Measurements from ENCODE around the gene ERBB4.

ERBB4 gene

GRCh38 chr2:212135739-212136138 is 402.9 kb downstream of the ERBB4 start:
- no peak for DNase-seq (ENCODE audit: extremely low read depth, low read depth)
- TF ChIP-seq, protein P1, sequence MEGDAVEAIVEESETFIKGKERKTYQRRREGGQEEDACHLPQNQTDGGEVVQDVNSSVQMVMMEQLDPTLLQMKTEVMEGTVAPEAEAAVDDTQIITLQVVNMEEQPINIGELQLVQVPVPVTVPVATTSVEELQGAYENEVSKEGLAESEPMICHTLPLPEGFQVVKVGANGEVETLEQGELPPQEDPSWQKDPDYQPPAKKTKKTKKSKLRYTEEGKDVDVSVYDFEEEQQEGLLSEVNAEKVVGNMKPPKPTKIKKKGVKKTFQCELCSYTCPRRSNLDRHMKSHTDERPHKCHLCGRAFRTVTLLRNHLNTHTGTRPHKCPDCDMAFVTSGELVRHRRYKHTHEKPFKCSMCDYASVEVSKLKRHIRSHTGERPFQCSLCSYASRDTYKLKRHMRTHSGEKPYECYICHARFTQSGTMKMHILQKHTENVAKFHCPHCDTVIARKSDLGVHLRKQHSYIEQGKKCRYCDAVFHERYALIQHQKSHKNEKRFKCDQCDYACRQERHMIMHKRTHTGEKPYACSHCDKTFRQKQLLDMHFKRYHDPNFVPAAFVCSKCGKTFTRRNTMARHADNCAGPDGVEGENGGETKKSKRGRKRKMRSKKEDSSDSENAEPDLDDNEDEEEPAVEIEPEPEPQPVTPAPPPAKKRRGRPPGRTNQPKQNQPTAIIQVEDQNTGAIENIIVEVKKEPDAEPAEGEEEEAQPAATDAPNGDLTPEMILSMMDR (IDR thresholded peaks at IDR 0.05; ENCODE audit: low read depth, low read length), result no peak

GRCh38 chr2:212133337-212133736 is 405.3 kb downstream of the ERBB4 start:
- no peak for DNase-seq (ENCODE audit: extremely low read depth, low read depth)
- TF ChIP-seq, protein P1 (IDR thresholded peaks at IDR 0.05; ENCODE audit: low read depth, low read length), result no peak

- TF ChIP-seq, protein P1 (IDR thresholded peaks at IDR 0.05; ENCODE audit: low read depth, low read length), result no peak
- no peak for DNase-seq (ENCODE audit: extremely low read depth, low read depth)
Observed at GRCh38 chr2:212124598-212124997, 414.0 kb downstream of the ERBB4 start.

DNA sequence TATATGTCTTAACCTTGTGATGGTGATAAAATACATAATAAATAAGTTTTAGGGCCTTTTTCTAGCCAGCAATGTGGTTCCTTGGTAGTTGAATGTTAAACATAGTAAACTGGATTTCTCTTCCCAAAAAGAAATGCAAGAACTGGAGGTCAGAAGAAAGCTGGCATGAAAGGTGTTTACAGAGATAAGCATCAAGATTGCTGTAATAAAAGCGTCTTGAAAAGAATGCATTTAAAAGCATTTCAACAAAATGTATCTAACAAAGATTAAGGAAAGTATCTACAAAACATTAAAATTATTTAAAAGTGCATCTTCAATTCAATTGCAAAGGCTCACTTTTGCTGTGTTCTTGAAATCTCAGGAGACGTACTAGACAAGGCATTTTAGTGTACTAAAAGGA is 419.0 kb downstream of the ERBB4 start:
- DNase-seq (ENCODE audit: extremely low read depth, low read depth), result no peak
- TF ChIP-seq, protein P1 (IDR thresholded peaks at IDR 0.05; ENCODE audit: low read depth, low read length), result no peak

DNA sequence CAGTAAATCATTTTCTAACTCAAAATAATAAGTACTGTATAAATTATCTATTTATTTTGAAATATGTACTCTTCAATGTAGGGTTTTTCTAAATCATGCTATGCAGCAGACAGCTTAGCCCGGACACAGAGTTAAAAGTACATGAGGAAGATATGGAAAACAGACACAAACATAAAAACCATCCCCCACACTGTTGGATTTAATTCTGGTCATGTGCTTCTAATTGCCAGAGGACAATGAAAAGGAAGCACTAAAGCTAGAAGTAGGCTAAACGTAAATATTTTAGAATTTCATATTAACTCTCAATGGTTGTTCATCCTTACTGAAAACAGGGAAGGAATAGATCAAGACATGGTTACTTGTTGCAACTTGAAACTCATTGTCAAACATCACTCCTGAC is 420.7 kb downstream of the ERBB4 start:
- DNase-seq (ENCODE audit: extremely low read depth, low read depth), result no peak
- TF ChIP-seq, protein P1 (IDR thresholded peaks at IDR 0.05; ENCODE audit: low read depth, low read length), result no peak

GRCh38 chr2:212114489-212114888 is 424.1 kb downstream of the ERBB4 start:
- TF ChIP-seq, protein P1 (IDR thresholded peaks at IDR 0.05; ENCODE audit: low read depth, low read length), result no peak
- DNase-seq (ENCODE audit: extremely low read depth, low read depth), result no peak

GRCh38 chr2:212112401-212112800 is 426.2 kb downstream of the ERBB4 start:
- DNase-seq (ENCODE audit: extremely low read depth, low read depth), result no peak
- TF ChIP-seq, protein P1 (IDR thresholded peaks at IDR 0.05; ENCODE audit: low read depth, low read length), result no peak

Data from AG09319 (cell line).